GM18520 (cell line): ENCODE data around the gene MSRB2.

Source experiments
- ATAC-seq: cut with Tn5 transposase; IDR thresholded peaks from one replicate; pipeline ENCODE4 v1.9.1; 2021; ENCODE audit not compliant: unreplicated experiment

Gene MSRB2

DNA sequence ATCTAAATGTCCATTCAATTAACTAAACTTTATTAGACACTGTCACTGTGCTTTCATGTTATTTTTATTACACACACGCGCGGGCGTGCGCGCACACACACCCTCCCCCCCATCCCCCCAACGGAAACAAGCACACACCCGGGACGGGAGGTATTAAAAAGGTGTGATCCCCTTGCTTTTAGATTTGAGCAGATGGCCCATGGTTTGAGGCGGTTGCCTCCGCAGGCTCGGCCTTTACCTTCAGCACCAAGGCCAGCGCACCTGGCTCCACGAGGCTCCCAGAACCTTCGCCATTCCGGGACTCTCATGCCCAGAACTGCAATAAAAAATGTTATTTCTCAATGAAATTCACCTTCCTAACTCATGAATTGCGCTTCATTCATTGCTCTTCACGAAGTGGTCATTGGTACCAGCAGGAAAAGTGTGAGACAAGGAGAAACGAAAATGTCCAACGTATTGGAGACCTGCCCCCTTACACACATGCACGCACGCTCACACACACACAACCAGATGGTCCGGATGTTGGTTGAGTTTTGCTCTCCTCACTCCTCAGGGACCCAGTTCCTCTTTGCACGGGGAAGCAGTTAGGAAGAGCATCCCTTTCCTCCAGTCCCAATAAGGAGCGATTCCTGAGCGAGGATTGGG, 76.0 kb downstream of the MSRB2 start:
- no peak for ATAC-seq
